Stimulated activated CD4-positive, alpha-beta T cell treated with anti-CD3 and anti-CD28 coated beads, TNF-alpha, amount 100 ng/mL, for 24 hours (primary cell): ENCODE results near the gene PDE4D.

Experiments
- DNase-seq, 3 experiments: peaks; one replicate each; pipeline ENCODE4 v3.0.0-alpha.2; 2020; ENCODE audit warnings: low read depth in 3 of 3

Gene PDE4D

GRCh38 chr5:59259237-59259636, 634.3 kb downstream of the PDE4D start:
- no peak for DNase-seq

- DNase-seq = no peak
Measured at GRCh38 chr5:59257488-59258400, 635.8 kb downstream of the PDE4D start.

GRCh38 chr5:59256331-59256730, 637.2 kb downstream of the PDE4D start:
- no peak for DNase-seq

DNA sequence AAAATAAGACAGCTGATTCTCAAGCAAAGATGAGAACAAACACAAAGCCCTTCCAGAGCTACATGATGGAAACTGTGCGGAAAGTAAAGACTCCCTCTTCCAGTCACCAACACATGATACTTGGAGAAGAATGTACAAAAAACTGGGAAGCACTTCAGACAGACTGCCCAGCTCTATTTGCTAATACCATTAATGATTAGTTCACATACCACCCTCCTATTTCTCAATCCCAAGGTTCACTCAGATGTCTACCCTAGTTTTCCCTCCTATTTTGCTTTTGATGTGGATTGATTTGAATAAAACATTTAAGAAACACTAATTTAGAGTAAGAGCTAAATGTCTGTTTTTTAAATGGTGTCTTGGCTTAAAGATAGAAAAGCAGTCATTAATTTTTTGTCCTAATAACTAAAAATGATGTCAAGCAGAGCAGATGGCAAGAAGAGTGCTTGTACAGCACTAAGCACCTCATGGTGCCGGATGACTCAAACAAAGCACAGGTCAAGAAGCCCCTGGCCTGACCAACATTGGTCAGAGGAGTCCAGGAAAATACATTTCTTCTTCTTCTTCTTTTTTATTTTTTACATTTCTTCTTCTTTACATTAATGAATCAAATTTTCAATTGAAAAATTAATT, 639.4 kb downstream of the PDE4D start:
- no peak for DNase-seq

DNA sequence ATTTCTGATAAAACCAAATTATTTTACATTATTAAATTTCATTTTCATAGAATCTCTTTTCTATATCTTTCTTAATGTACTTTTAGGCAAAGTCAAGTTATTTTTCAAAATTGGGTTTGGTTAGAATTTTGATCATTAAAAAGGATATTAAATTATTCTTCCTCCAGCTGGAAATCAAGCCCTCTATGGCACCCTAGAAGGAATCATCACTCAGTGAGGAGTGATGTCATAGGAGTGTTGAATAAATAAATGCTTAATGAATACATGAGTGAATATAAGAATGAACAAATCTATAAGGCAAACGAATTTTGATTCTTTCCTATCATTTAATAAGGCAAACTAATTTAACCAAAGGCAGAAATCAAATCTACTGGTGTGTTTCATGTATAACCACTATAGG, 639.9 kb downstream of the PDE4D start:
- no peak for DNase-seq

DNA sequence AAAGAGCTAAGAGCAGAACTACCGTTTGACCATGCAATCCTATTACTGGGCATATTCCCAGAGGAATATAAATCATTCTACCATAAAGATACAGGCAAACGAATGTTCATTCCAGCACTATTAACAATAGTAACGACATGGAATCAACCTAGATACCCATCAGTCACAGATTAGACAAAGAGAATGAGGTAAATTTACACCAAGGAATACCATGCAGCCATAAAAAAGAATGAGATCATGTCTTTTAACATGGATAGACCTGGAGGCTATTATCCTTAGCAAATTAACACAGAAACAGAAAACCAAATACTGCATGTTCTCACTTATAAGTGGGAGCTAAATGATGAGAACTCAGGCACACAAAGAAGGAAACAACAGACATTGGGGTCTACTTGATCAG, 641.9 kb downstream of the PDE4D start:
- no peak for DNase-seq

GRCh38 chr5:59249726-59250125, 643.8 kb downstream of the PDE4D start:
- DNase-seq = no peak

DNA sequence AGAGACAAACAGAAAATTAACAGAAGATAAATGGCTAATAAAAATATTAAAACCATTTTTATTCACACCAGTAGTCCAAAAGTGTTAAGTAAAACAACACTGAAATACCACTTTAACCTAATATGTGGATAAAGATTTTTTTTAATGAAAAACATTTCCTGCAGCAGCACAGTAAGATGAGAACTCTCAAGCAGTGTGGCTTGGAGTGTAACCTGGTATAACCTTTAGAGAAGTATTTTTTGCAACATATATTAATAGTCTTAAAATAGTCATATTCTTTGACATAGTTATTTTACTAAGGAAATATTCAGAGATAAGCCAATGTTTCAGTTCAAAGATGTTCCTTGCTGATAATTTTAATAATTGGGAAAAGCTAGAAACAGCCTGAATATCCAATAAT, 644.4 kb downstream of the PDE4D start:
- no peak for DNase-seq

GRCh38 chr5:59246882-59247281, 646.6 kb downstream of the PDE4D start:
- DNase-seq = no peak

DNA sequence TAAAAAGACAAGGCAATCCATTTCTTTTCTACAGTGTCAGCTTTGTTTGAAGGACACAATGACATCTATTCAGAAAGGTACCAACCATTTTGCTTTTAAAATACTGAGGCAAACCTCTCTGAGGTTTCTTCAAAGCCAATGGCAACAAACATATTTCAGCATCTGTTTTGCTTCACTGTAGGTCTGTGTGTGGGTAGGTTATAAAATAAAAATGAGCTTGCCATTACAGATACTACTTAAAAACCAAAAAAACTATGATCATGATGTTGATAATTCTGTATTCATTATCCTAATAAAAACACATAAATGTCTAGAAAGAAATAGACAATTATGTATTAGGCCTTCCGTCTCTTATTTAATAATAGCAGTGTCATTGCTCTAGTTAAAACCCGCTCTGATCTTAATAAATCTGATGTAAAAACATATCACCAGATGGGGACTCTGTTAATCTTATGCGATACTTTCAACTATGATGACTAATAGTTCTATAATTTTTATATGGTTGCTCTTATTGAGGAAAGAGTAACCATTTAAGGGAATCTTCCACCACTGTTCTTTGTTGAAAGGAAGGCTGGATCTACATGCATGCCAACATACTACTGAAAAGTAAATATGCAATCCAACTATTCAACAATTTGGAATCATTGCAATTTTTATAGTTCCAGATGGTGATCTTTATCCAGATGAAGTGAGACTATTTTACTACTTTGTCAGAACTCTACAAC, 647.2 kb downstream of the PDE4D start:
- DNase-seq = no peak

GRCh38 chr5:59245198-59245597, 648.3 kb downstream of the PDE4D start:
- DNase-seq = no peak

- DNase-seq = no peak
Measured at GRCh38 chr5:59241552-59241951, 652.0 kb downstream of the PDE4D start.

DNA sequence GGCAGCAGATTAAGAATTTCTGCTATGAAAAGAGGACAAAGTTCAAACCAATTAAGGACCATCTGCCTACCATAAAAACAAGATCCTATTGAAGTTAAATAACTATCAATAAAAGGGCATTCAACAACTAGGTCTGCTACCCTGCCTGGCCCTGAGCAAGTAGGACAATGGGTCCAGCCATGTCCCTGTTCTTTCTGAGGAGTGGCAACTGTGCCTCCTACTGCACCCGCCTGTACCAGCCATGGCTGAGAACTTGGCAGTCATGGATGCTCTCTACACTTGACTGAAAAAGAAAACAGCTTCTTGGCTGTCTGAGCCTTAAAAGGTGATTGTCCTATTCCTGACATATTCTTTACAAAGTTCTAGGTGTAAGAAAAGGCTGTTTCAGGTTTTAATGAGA, 652.4 kb downstream of the PDE4D start:
- no peak for DNase-seq

GRCh38 chr5:59238126-59238902, 655.2 kb downstream of the PDE4D start:
- DNase-seq = no peak

GRCh38 chr5:59236986-59237385, 656.5 kb downstream of the PDE4D start:
- no peak for DNase-seq

DNA sequence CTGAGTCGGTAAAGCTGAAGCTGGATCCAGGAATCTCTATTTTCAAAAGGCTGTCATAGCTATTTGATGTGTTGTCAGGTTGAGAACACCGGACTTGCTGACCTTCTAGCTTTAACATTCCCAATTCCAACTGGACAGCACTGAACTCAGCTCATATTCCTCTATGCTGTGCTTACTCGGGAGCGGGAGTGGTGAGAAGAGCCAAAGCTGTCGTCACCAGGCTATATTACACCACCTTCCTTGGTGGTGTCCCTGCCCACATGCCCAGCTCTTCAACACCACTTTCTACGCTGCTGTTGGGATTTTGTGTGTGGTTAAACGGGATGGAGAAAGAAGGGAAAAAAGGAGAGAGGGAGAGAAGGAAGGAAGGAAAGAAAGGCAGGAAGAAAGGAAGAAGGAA, 657.1 kb downstream of the PDE4D start:
- no peak for DNase-seq

- DNase-seq = no peak
Measured at GRCh38 chr5:59234236-59234635, 659.3 kb downstream of the PDE4D start.

GRCh38 chr5:59231221-59231931, 662.1 kb downstream of the PDE4D start:
- DNase-seq = no peak

DNA sequence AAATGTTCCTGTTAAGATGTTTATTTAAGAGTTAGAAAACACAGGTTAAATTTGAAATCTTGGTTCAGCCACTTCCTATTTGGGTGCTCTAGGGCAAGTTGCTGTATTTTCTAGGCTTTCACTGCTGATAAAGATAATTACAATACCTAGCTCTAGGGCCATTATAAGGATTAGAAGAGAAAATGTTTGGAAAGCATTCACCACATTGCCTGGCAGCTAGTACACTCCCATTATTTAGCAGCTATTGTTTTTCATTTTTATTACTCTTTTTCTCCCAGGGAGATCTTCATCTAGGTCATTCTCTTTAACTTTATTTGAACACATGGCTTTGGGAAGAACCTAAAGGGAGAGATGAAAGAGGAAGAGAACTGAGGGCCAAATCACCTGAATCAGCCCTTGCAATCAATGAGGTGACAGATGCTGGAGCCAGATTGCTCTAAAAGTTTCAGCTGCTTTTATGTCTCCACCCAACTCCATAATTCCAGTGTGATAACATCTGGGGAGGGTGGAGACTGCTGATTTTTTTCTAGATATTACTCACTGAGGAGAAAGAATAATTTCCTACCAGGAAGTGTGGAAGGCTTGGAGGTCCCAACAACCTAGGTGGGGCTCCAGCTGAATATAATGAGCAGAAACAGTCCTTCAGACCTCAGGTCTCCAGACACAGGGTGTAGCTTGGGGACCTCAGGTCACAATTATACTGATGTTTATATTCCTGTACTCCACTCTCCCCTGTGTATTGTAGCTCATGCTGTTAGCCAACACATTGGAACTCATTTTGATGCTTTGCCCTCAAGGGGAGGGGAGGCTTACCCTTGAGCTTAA, 670.6 kb downstream of the PDE4D start:
- no peak for DNase-seq

GRCh38 chr5:59221769-59222168, 671.8 kb downstream of the PDE4D start:
- DNase-seq = no peak
